ENCODE data around the gene MYH13. TPM values are rescaled to one million over a fixed set of nuclear protein-coding genes. Genes with fewer than 3 reads are reported as not detected.
A peak's percentile ranks its signal among the peaks of the same experiment; 100 is the strongest.

The MYH13 gene
- polyA plus RNA-seq, 1 of the 3 experiments (the other 2 are of a cell fraction): not detected

DNA sequence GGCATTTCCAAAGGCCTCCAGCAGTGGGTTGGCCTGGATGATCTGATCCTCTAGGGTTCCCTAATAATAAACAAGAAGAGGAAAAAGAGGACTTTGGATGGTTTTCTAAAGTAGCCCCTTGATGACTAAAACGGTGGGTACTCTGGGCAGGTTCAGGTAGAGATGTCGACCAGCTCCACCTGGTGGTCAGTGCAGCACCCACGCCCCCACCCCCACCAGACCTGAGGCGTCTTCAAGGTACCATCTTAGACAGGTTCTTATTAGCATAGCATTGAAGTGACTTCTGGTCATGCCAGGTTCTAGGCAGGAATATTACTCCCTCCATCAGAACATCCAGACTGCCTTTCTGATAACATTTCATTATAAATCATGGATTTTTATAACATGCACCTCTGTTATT is 15.0 kb downstream of the MYH13 start:
- TF ChIP-seq, protein P1, sequence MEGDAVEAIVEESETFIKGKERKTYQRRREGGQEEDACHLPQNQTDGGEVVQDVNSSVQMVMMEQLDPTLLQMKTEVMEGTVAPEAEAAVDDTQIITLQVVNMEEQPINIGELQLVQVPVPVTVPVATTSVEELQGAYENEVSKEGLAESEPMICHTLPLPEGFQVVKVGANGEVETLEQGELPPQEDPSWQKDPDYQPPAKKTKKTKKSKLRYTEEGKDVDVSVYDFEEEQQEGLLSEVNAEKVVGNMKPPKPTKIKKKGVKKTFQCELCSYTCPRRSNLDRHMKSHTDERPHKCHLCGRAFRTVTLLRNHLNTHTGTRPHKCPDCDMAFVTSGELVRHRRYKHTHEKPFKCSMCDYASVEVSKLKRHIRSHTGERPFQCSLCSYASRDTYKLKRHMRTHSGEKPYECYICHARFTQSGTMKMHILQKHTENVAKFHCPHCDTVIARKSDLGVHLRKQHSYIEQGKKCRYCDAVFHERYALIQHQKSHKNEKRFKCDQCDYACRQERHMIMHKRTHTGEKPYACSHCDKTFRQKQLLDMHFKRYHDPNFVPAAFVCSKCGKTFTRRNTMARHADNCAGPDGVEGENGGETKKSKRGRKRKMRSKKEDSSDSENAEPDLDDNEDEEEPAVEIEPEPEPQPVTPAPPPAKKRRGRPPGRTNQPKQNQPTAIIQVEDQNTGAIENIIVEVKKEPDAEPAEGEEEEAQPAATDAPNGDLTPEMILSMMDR (IDR thresholded peaks at IDR 0.05): peak; percentile 52
- no peak; the same call in 1 of the 2 replicates for TF ChIP-seq RAD21 (IDR thresholded peaks at IDR 0.05; ENCODE audit: low read length)
- TF ChIP-seq, protein P2, sequence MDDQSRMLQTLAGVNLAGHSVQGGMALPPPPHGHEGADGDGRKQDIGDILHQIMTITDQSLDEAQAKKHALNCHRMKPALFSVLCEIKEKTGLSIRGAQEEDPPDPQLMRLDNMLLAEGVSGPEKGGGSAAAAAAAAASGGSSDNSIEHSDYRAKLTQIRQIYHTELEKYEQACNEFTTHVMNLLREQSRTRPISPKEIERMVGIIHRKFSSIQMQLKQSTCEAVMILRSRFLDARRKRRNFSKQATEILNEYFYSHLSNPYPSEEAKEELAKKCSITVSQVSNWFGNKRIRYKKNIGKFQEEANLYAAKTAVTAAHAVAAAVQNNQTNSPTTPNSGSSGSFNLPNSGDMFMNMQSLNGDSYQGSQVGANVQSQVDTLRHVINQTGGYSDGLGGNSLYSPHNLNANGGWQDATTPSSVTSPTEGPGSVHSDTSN (IDR thresholded peaks at IDR 0.05): no peak
- 0 out of 2 replicates have a peak, but pooled peaks have one; percentile 18 for TF ChIP-seq SMC3 (IDR thresholded peaks at IDR 0.05; ENCODE audit: low read depth, low read length)
- TF ChIP-seq FOXJ3 (CRISPR knock-in tag; IDR thresholded peaks at IDR 0.05): no peak
- CTCF ChIA-PET: interaction anchor here (1.0 kb wide), 1 partner anchor 10 kb away, joined by 3 read pairs; no protein-coding TSS in a partner anchor
- H3F3A ChIP-seq (replicated peaks; ENCODE audit: insufficient read depth): no peaks in the 10 kb centered on the region
- H3K79me2 ChIP-seq (ENCODE audit: insufficient read depth): no peaks in the 10 kb centered on the region
- WGBS (ENCODE audit: low lambda C conversion rate): 16% methylated on average over 4 of the region's 4 CpGs
- no peak overlapping the region for H3K9ac ChIP-seq
- no peaks in the 10 kb centered on the region for H3K36me3 ChIP-seq (replicated peaks in 1 of 2; ENCODE audit: control insufficient read depth in 1 of 2, insufficient read depth in 2 of 2, low read length in 1 of 2)
- no peaks in the 10 kb centered on the region for H4K20me1 ChIP-seq (ENCODE audit: insufficient read depth)
- no peaks in the 10 kb centered on the region for H3K27me3 ChIP-seq (ENCODE audit: insufficient read depth)
- H3K9me3 ChIP-seq: no peaks in the 10 kb centered on the region
- POLR2A ChIA-PET: no interaction called here
- H2AFZ ChIP-seq (ENCODE audit: low read depth): no peak overlapping the region
- no peaks in the 10 kb centered on the region for H3K4me1 ChIP-seq (ENCODE audit: control insufficient read depth in 1 of 2, insufficient read depth in 2 of 2, low read depth in 1 of 2, low read length in 1 of 2)
- no peak overlapping the region for H3K4me2 ChIP-seq
- DNase-seq: peak; percentile 27
- H3K27ac ChIP-seq (ENCODE audit: low read depth in 2 of 2, low read length in 1 of 2): no peak overlapping the region
- H3K9me2 ChIP-seq: no peaks in the 10 kb centered on the region
- no peak overlapping the region for H3K4me3 ChIP-seq (ENCODE audit: low read depth in 2 of 2, low read length in 1 of 2)

DNA sequence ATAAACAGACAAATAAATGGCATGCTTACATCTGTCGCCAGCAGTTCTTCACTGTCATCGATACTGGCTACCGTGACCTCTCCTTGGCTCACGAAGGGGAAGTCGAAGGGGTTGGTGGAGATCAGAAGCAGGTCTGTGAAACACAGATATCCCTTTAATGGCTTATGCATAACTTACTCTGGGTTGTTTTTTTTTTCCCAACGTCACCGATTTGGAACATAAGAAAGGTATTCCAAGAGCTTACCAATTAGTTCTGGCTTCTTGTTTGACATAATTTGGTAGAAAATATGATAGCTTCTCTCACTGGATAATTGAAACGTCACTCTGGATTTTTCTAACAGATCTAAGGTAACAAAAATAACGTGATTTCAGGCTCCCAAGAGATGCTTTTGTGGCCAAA is 18.2 kb downstream of the MYH13 start:
- 11% methylated on average over 9 of the region's 9 CpGs for WGBS (ENCODE audit: low lambda C conversion rate)
- Histone ChIP-seq H3K9me2 (no peaks in the 10 kb centered on the region), H3K4me1 (ENCODE audit: control insufficient read depth in 1 of 2, insufficient read depth in 2 of 2, low read depth in 1 of 2, low read length in 1 of 2) (no peaks in the 10 kb centered on the region), H3K36me3 (replicated peaks in 1 of 2; ENCODE audit: control insufficient read depth in 1 of 2, insufficient read depth in 2 of 2, low read length in 1 of 2) (no peaks in the 10 kb centered on the region), H3K4me3 (ENCODE audit: low read depth in 2 of 2, low read length in 1 of 2) (no peak overlapping the region), H3K9ac (no peak overlapping the region), H3K27me3 (ENCODE audit: insufficient read depth) (no peaks in the 10 kb centered on the region), H2AFZ (ENCODE audit: low read depth) (no peak overlapping the region), H3F3A (replicated peaks; ENCODE audit: insufficient read depth) (no peaks in the 10 kb centered on the region), H4K20me1 (ENCODE audit: insufficient read depth) (no peaks in the 10 kb centered on the region), H3K27ac (ENCODE audit: low read depth in 2 of 2, low read length in 1 of 2) (no peak overlapping the region), H3K4me2 (no peak overlapping the region), H3K79me2 (ENCODE audit: insufficient read depth) (no peaks in the 10 kb centered on the region), H3K9me3 (no peaks in the 10 kb centered on the region)
- POLR2A ChIA-PET: no interaction called here
- no peak for DNase-seq
- TF ChIP-seq MXI1 (IDR thresholded peaks at IDR 0.05; ENCODE audit: low read depth, low read length): no peak
- no peak for TF ChIP-seq FOXJ3 (CRISPR knock-in tag; IDR thresholded peaks at IDR 0.05)
- CTCF ChIA-PET: no interaction called here

DNA sequence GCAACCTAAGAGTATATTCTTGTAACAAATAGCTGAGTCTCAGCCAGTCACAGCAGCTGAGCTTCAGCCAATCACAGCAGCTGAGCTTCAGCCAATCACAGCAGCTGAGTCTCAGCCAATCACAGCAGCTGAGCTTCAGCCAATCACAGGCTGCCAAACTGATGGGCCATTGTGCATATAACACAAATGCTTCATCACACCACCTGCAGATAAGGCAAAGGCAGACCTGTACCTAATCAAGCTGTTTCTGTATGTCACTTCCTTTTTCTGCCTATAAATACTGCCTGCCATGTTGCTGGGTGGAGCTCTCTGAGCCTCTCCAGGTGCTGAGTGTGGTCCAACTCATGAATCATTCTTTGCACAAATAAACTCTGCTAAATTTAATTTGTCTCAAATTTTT is 19.9 kb downstream of the MYH13 start:
- Histone ChIP-seq H3K9me3 (no peaks in the 10 kb centered on the region), H4K20me1 (ENCODE audit: insufficient read depth) (no peaks in the 10 kb centered on the region), H3F3A (replicated peaks; ENCODE audit: insufficient read depth) (no peaks in the 10 kb centered on the region), H3K27me3 (ENCODE audit: insufficient read depth) (no peaks in the 10 kb centered on the region), H3K9ac (no peak overlapping the region), H3K27ac (ENCODE audit: low read depth in 2 of 2, low read length in 1 of 2) (no peak overlapping the region), H3K4me1 (ENCODE audit: control insufficient read depth in 1 of 2, insufficient read depth in 2 of 2, low read depth in 1 of 2, low read length in 1 of 2) (no peaks in the 10 kb centered on the region), H3K4me2 (no peak overlapping the region), H3K9me2 (no peaks in the 10 kb centered on the region), H3K4me3 (ENCODE audit: low read depth in 2 of 2, low read length in 1 of 2) (no peak overlapping the region), H3K36me3 (replicated peaks in 1 of 2; ENCODE audit: control insufficient read depth in 1 of 2, insufficient read depth in 2 of 2, low read length in 1 of 2) (no peaks in the 10 kb centered on the region), H2AFZ (ENCODE audit: low read depth) (no peak overlapping the region), H3K79me2 (ENCODE audit: insufficient read depth) (no peaks in the 10 kb centered on the region)
- ChIA-PET CTCF (no interaction called here), POLR2A (no interaction called here)
- DNase-seq: no peak
- TF ChIP-seq MXI1 (IDR thresholded peaks at IDR 0.05; ENCODE audit: low read depth, low read length) (no peak), YY1 (IDR thresholded peaks at IDR 0.05; ENCODE audit: low read depth) (no peak), MEF2A (IDR thresholded peaks at IDR 0.05; ENCODE audit: borderline replicate concordance, low read depth) (no peak), EZH2phosphoT487 (IDR thresholded peaks at IDR 0.05; ENCODE audit: borderline replicate concordance, low read depth) (no peak), SIN3A (IDR thresholded peaks at IDR 0.05; ENCODE audit: borderline replicate concordance, low read depth, low read length) (no peak), RFX5 (IDR thresholded peaks at IDR 0.05; ENCODE audit: low read length) (no peak), GATA2 (CRISPR knock-in tag; IDR thresholded peaks at IDR 0.05) (no peak), RAD21 (IDR thresholded peaks at IDR 0.05; ENCODE audit: low read length) (no peak), TAF1 (IDR thresholded peaks at IDR 0.05; ENCODE audit: borderline replicate concordance, low read depth, low read length) (no peak), NFIC (IDR thresholded peaks at IDR 0.05; ENCODE audit: borderline replicate concordance) (no peak)
- TF ChIP-seq, protein P3, sequence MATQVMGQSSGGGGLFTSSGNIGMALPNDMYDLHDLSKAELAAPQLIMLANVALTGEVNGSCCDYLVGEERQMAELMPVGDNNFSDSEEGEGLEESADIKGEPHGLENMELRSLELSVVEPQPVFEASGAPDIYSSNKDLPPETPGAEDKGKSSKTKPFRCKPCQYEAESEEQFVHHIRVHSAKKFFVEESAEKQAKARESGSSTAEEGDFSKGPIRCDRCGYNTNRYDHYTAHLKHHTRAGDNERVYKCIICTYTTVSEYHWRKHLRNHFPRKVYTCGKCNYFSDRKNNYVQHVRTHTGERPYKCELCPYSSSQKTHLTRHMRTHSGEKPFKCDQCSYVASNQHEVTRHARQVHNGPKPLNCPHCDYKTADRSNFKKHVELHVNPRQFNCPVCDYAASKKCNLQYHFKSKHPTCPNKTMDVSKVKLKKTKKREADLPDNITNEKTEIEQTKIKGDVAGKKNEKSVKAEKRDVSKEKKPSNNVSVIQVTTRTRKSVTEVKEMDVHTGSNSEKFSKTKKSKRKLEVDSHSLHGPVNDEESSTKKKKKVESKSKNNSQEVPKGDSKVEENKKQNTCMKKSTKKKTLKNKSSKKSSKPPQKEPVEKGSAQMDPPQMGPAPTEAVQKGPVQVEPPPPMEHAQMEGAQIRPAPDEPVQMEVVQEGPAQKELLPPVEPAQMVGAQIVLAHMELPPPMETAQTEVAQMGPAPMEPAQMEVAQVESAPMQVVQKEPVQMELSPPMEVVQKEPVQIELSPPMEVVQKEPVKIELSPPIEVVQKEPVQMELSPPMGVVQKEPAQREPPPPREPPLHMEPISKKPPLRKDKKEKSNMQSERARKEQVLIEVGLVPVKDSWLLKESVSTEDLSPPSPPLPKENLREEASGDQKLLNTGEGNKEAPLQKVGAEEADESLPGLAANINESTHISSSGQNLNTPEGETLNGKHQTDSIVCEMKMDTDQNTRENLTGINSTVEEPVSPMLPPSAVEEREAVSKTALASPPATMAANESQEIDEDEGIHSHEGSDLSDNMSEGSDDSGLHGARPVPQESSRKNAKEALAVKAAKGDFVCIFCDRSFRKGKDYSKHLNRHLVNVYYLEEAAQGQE (IDR thresholded peaks at IDR 0.05; ENCODE audit: low read depth, low read length): no peak

Data from SK-N-SH (cell line).